ENCODE measurements around the gene CFAP107. TPM values are rescaled to one million over a fixed set of nuclear protein-coding genes. Genes with fewer than 3 reads are reported as not detected.
"Not testable (repeated sequence)": the region's sequence is repeated elsewhere in the genome, so short reads cannot be mapped to it uniquely, and the experiment has no call there.

The CFAP107 gene
- total and polyA plus RNA-seq, 4 donors: not detected

- H3K36me3 ChIP-seq (ENCODE audit: control insufficient read depth in 4 of 4, insufficient read depth in 3 of 4, low read depth in 1 of 4, low read length in 3 of 4); H3K27ac ChIP-seq (ENCODE audit: low read depth in 1 of 2, low read length in 2 of 2): not testable (repeated sequence)
- 84% methylated on average over 5 of the region's 5 CpGs for WGBS
Observed at GRCh38 chr1:12713651-12714050, 32.3 kb upstream of the CFAP107 start.

GRCh38 chr1:12714710-12715475 lies 31.1 kb upstream of the CFAP107 start:
- H3K4me3 ChIP-seq (ENCODE audit: low read depth in 1 of 3, low read length in 3 of 3): no peak overlapping the region
- H3K9ac ChIP-seq (ENCODE audit: low read depth in 1 of 2, low read length in 2 of 2): no peak overlapping the region
- no peak for TF ChIP-seq REST (IDR thresholded peaks at IDR 0.05)
- TF ChIP-seq MAX (IDR thresholded peaks at IDR 0.05): no peak
- no peak for TF ChIP-seq CTCF (IDR thresholded peaks at IDR 0.05; ENCODE audit: low read depth, low read length, missing input control)
- TF ChIP-seq ATF3 (IDR thresholded peaks at IDR 0.05): no peak
- WGBS: 64% methylated on average over 3 of the region's 3 CpGs
- H3K9me3 ChIP-seq (ENCODE audit: control insufficient read depth in 4 of 4, low read length in 3 of 4): no peaks in the 10 kb centered on the region
- no peaks in the 10 kb centered on the region for H3K27me3 ChIP-seq (ENCODE audit: control insufficient read depth in 4 of 4, insufficient read depth in 4 of 4, low read length in 3 of 4)
- no peaks in the 10 kb centered on the region for H3K4me1 ChIP-seq (ENCODE audit: control insufficient read depth in 4 of 4, insufficient read depth in 4 of 4, low read length in 3 of 4)
- no peak overlapping the region for H3K27ac ChIP-seq (ENCODE audit: low read depth in 1 of 2, low read length in 2 of 2)
- no peaks in the 10 kb centered on the region for H3K36me3 ChIP-seq (ENCODE audit: control insufficient read depth in 4 of 4, insufficient read depth in 3 of 4, low read depth in 1 of 4, low read length in 3 of 4)
- DNase-seq (ENCODE audit: low spot score): no peak

More at GRCh38 chr1:12713651-12714050, 32.3 kb upstream of the CFAP107 start:
- H3K9ac ChIP-seq (ENCODE audit: low read depth in 1 of 2, low read length in 2 of 2); H3K27me3 ChIP-seq (ENCODE audit: control insufficient read depth in 4 of 4, insufficient read depth in 4 of 4, low read length in 3 of 4); H3K4me1 ChIP-seq (ENCODE audit: control insufficient read depth in 4 of 4, insufficient read depth in 4 of 4, low read length in 3 of 4); H3K9me3 ChIP-seq (ENCODE audit: control insufficient read depth in 4 of 4, low read length in 3 of 4); DNase-seq (ENCODE audit: low spot score); H3K4me3 ChIP-seq (ENCODE audit: low read depth in 1 of 3, low read length in 3 of 3): not testable (repeated sequence)

GRCh38 chr1:12715896-12716437 lies 30.0 kb upstream of the CFAP107 start, which contains the start of gene AADACL3:
Gene AADACL3, plus strand, starts transcription at chr1:12716110. Its CDS starts 67 bp downstream, at chr1:12716177.
- no peaks in the 10 kb centered on the region for H3K4me1 ChIP-seq (ENCODE audit: control insufficient read depth in 4 of 4, insufficient read depth in 4 of 4, low read length in 3 of 4)
- H3K4me3 ChIP-seq (ENCODE audit: low read depth in 1 of 3, low read length in 3 of 3): no peak within 1 kb of the TSS
- TF ChIP-seq JUND (IDR thresholded peaks at IDR 0.05): no peak
- no peak for TF ChIP-seq HNF4G (IDR thresholded peaks at IDR 0.05)
- no peak for TF ChIP-seq TAF1 (conservative IDR thresholded peaks at IDR 0.05)
- no peak for TF ChIP-seq FOXA2 (IDR thresholded peaks at IDR 0.05)
- H3K9ac ChIP-seq (ENCODE audit: low read depth in 1 of 2, low read length in 2 of 2): no peak within 1 kb of the TSS
- H3K27me3 ChIP-seq (ENCODE audit: control insufficient read depth in 4 of 4, insufficient read depth in 4 of 4, low read length in 3 of 4): no peaks in the 10 kb centered on the region
- no peaks in the 10 kb centered on the region for H3K36me3 ChIP-seq (ENCODE audit: control insufficient read depth in 4 of 4, insufficient read depth in 3 of 4, low read depth in 1 of 4, low read length in 3 of 4)
- H3K27ac ChIP-seq (ENCODE audit: low read depth in 1 of 2, low read length in 2 of 2): no peak within 1 kb of the TSS
- no peaks in the 10 kb centered on the region for H3K9me3 ChIP-seq (ENCODE audit: control insufficient read depth in 4 of 4, low read length in 3 of 4)
- WGBS: 85% methylated on average over 8 of the region's 8 CpGs
- DNase-seq (ENCODE audit: low spot score): no peak
